ENCODE measurements around the gene SMAD3. TPM values are rescaled to one million over a fixed set of nuclear protein-coding genes. Genes with fewer than 3 reads are reported as not detected.
"Not testable (repeated sequence)": the region's sequence is repeated elsewhere in the genome, so short reads cannot be mapped to it uniquely, and the experiment has no call there.

Gene SMAD3
- total RNA-seq, 4 donors from 2014 or later: 25.9 to 69.4 (median 35.2) TPM

DNA sequence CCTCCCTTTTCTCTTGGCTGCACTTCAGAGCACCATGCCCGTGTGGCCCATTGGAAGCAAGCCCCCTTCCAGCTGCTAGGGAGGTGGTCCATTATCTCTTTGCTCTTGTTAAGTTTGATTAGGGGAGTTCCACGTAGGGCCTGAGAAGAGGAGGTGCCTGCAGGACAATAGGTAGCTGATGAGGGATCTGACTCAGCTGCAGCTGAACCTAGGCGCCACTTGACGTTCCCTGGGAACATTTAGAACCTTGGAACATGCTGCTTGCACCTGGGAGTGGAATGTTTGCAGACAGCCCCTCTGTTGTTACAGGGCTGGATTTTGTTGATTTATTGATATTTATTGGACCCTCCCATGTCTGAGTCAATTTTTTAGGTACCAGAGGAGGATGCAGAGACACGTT is 4.7 kb downstream of the SMAD3 start:
- DNase-seq (ENCODE audit: low spot score in 2 of 2): no peak
- TF ChIP-seq, protein P1, sequence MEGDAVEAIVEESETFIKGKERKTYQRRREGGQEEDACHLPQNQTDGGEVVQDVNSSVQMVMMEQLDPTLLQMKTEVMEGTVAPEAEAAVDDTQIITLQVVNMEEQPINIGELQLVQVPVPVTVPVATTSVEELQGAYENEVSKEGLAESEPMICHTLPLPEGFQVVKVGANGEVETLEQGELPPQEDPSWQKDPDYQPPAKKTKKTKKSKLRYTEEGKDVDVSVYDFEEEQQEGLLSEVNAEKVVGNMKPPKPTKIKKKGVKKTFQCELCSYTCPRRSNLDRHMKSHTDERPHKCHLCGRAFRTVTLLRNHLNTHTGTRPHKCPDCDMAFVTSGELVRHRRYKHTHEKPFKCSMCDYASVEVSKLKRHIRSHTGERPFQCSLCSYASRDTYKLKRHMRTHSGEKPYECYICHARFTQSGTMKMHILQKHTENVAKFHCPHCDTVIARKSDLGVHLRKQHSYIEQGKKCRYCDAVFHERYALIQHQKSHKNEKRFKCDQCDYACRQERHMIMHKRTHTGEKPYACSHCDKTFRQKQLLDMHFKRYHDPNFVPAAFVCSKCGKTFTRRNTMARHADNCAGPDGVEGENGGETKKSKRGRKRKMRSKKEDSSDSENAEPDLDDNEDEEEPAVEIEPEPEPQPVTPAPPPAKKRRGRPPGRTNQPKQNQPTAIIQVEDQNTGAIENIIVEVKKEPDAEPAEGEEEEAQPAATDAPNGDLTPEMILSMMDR (IDR thresholded peaks at IDR 0.05): no peak
- no peak for TF ChIP-seq POLR2A (IDR thresholded peaks at IDR 0.05)
- H3K4me3 ChIP-seq (ENCODE audit: low read depth, poor library complexity, severe bottlenecking): no peak overlapping the region
- intact Hi-C loops (cut with DNase I; ENCODE audit: low total_unique reads): no loop called here
- WGBS, 2 donors: 70 to 72% methylated on average over 5 of the region's 5 CpGs

DNA sequence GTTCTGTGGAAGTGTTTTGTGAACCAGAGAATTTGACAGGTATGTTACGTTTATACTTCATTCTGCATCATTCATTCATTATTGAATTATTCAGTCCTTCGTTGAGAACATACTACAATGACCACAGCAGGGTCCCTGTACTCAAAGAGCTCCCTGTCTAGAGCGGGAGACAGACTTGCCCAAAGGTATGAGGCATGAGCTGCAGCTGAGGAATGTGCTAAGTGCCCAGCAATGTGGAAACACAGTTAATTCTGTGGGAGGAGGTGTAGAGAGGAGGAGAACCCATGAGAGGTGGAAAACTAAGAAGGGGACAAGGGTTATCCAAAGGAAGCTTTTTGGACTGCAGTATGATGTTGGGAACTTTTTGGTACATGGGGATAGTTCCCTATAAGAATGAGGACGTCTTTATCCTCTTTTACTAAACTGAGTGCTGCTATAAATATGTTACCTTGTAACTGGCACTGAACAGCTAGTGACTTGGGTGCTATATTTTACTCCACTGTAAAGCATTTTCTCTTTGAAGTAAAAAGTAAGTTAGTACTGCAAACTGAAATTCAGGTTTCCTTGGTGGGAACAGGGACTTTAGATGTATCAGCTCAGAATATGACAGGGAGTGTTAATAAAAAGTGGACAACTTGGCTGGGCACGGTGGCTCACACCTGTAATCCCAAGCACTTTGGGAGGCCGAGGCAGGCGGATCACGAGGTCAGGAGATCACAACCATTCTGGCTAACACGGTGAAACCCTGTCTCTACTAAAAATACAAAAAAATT is 5.7 kb downstream of the SMAD3 start:
- TF ChIP-seq, protein P1 (IDR thresholded peaks at IDR 0.05): no peak
- no peak for TF ChIP-seq POLR2A (IDR thresholded peaks at IDR 0.05)
- intact Hi-C loops (cut with DNase I; ENCODE audit: low total_unique reads): no loop called here
- no peak overlapping the region for H3K4me3 ChIP-seq (ENCODE audit: low read depth, poor library complexity, severe bottlenecking)
- no peak for DNase-seq (ENCODE audit: low spot score in 2 of 2)
- WGBS, 2 donors: 91 to 92% methylated on average over 9 of the region's 9 CpGs

DNA sequence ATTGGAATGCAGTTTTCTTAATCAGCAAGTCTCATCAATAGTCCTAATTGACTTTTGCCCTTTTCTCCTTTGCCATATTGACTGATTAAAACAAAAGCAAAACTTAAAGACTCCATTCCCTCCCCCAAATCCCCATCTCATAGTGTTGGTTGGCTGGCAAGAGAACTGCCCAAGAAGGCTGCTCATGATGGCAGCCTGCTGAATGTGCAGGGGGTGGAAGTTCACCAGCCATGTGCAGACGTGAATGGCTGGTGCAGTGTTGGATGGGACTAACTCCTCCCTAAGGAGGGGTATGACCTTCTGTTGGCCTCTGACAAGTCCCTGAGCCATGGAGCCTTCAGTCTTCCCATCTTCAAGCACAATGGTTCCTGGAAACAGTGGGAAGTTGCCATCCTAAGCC is 7.0 kb downstream of the SMAD3 start:
- no peak overlapping the region for H3K4me3 ChIP-seq (ENCODE audit: low read depth, poor library complexity, severe bottlenecking)
- TF ChIP-seq, protein P1 (IDR thresholded peaks at IDR 0.05): no peak
- TF ChIP-seq POLR2A (IDR thresholded peaks at IDR 0.05): no peak
- WGBS, 2 donors: 61 to 69% methylated on average over 1 of the region's 1 CpG
- intact Hi-C loops (cut with DNase I; ENCODE audit: low total_unique reads): no loop called here
- no peak for DNase-seq (ENCODE audit: low spot score in 2 of 2)

DNA sequence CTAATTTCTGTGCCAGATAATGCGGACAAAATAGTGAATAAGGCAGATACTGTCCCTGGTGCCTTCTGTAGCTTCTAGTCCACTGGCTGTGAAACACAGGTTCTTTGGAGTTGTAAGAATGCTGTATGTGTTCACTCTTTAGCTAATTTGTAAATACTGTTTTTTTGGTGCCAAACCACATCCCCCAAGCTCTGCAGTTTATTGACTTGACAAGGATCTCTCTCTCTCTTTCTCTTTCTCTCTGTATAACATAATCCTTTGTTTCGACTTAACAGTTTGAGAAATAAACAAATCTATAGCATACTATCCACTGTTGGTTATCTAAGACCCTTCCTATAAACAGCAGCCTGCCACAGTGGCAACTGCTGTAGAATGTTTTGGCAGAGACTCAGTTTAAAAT is 7.6 kb downstream of the SMAD3 start:
- TF ChIP-seq POLR2A (IDR thresholded peaks at IDR 0.05): no peak
- TF ChIP-seq, protein P1 (IDR thresholded peaks at IDR 0.05): no peak
- intact Hi-C loops (cut with DNase I; ENCODE audit: low total_unique reads): no loop called here
- no peak overlapping the region for H3K4me3 ChIP-seq (ENCODE audit: low read depth, poor library complexity, severe bottlenecking)
- WGBS, 2 donors: 83 to 85% methylated on average over 2 of the region's 2 CpGs
- DNase-seq (ENCODE audit: low spot score in 2 of 2): no peak

GRCh38 chr15:67074886-67075229 is 9.5 kb downstream of the SMAD3 start:
- no peak for DNase-seq (ENCODE audit: low spot score in 2 of 2)
- no peak overlapping the region for H3K4me3 ChIP-seq (ENCODE audit: low read depth, poor library complexity, severe bottlenecking)
- intact Hi-C loops (cut with DNase I; ENCODE audit: low total_unique reads): no loop called here
- WGBS, 2 donors: 82 to 83% methylated on average over 1 of the region's 1 CpG
- TF ChIP-seq POLR2A (IDR thresholded peaks at IDR 0.05): no peak
- TF ChIP-seq, protein P1 (IDR thresholded peaks at IDR 0.05): no peak

- intact Hi-C loops (cut with DNase I; ENCODE audit: low total_unique reads); DNase-seq (ENCODE audit: low spot score in 2 of 2); H3K4me3 ChIP-seq (ENCODE audit: low read depth, poor library complexity, severe bottlenecking): not testable (repeated sequence)
- 95 to 96% methylated on average over 14 of the region's 14 CpGs for WGBS, 2 donors
Measured at GRCh38 chr15:67075555-67076135, 10.2 kb downstream of the SMAD3 start.
